ENCODE measurements around the gene PARVB. TPM values are rescaled to one million over a fixed set of nuclear protein-coding genes. Genes with fewer than 3 reads are reported as not detected.

Gene PARVB
- total RNA-seq, 2 donors from 2014 or later = 7.3 to 9.2 TPM

DNA sequence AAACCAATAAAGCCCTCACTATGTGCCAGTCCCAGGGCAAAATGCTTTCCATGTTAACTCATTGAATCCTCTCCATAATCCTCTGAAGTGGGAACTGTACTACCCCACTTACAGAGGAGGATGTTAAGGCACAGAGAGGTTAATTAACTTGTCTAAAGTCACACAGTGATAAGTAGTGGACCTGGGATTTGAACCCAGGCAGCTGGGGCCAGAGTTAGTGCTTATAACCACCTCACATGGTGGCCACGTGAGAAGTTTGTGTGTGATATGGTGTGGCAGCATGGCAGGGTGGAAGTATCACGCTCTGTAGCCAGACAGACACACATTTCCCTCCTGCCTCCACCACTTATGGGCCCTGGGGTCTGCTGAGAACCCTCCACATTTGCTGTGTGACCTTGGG is 173.2 kb downstream of the PARVB start:
- H3K27ac ChIP-seq = no peak overlapping the region
- H3K36me3 ChIP-seq (replicated peaks in 1 of 2; ENCODE audit: insufficient read depth in 1 of 2, low read depth in 2 of 2) = no peaks in the 10 kb centered on the region
- no peaks in the 10 kb centered on the region for H3K9me3 ChIP-seq
- no peak overlapping the region for H3K4me3 ChIP-seq
- no peaks in the 10 kb centered on the region for H3K27me3 ChIP-seq
- no peak for ATAC-seq
- WGBS, 2 donors = 56 to 83% methylated on average over 2 of the region's 2 CpGs
- TF ChIP-seq, protein P1, sequence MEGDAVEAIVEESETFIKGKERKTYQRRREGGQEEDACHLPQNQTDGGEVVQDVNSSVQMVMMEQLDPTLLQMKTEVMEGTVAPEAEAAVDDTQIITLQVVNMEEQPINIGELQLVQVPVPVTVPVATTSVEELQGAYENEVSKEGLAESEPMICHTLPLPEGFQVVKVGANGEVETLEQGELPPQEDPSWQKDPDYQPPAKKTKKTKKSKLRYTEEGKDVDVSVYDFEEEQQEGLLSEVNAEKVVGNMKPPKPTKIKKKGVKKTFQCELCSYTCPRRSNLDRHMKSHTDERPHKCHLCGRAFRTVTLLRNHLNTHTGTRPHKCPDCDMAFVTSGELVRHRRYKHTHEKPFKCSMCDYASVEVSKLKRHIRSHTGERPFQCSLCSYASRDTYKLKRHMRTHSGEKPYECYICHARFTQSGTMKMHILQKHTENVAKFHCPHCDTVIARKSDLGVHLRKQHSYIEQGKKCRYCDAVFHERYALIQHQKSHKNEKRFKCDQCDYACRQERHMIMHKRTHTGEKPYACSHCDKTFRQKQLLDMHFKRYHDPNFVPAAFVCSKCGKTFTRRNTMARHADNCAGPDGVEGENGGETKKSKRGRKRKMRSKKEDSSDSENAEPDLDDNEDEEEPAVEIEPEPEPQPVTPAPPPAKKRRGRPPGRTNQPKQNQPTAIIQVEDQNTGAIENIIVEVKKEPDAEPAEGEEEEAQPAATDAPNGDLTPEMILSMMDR (IDR thresholded peaks at IDR 0.05) = no peak
- no peak for TF ChIP-seq POLR2A (IDR thresholded peaks at IDR 0.05)
- no peaks in the 10 kb centered on the region for H3K4me1 ChIP-seq
- intact Hi-C loops (cut with DNase I) = no loop called here
- DNase-seq = no peak

DNA sequence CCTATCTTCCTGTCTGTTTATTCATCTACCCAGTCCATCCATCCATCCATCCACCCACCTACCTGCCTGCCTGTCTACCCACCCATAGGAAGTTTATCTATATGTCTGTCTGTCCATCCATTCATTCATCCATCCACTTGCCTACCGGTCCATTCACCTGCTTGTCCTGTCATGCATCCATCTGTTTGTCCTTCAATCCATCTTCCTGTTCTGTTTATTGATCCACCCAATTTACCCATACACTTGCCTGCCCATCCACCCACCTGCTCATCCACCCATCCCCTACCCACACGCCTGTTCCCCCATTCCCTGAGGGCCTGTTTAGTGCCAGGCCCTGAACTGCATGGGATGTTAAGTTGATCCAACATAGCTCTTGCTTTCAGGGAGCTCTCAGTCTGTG is 175.1 kb downstream of the PARVB start:
- H3K27me3 ChIP-seq = no peaks in the 10 kb centered on the region
- H3K9me3 ChIP-seq = no peaks in the 10 kb centered on the region
- WGBS, 2 donors = 43 to 57% methylated on average over 2 of the region's 2 CpGs
- no peaks in the 10 kb centered on the region for H3K36me3 ChIP-seq (replicated peaks in 1 of 2; ENCODE audit: insufficient read depth in 1 of 2, low read depth in 2 of 2)
- DNase-seq (no peak), ATAC-seq (no peak)
- H3K4me1 ChIP-seq = no peaks in the 10 kb centered on the region
- intact Hi-C loops (cut with DNase I) = no loop called here
- TF ChIP-seq POLR2A (IDR thresholded peaks at IDR 0.05) = no peak
- TF ChIP-seq, protein P1 (IDR thresholded peaks at IDR 0.05) = no peak
- H3K27ac ChIP-seq = no peak overlapping the region
- no peak overlapping the region for H3K4me3 ChIP-seq

DNA sequence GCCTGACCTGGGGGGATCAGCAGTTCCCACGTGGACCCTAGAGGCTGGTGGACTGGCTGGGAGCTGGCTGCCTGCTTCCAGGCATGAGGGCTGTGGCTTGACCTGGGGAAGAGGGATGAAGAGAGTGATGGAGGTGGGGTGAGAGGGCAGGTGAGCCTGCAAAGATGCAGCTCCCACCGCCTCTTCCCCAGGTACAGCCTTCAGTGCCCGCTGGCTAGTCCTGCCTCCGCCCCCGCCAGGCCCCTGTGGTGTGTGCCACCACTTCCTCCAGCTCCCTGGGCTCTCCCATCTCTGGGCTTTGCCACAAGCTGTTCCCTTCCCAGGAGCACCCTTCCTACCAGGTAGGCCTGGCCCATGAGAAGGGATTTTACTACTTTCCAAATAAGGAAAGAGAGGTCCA is 175.8 kb downstream of the PARVB start:
- DNase-seq (no peak), ATAC-seq (no peak)
- no peaks in the 10 kb centered on the region for H3K4me1 ChIP-seq
- TF ChIP-seq, protein P1 (IDR thresholded peaks at IDR 0.05) = no peak
- no peak for TF ChIP-seq POLR2A (IDR thresholded peaks at IDR 0.05)
- intact Hi-C loops (cut with DNase I) = no loop called here
- H3K9me3 ChIP-seq = no peaks in the 10 kb centered on the region
- WGBS, 2 donors = 46 to 70% methylated on average over 5 of the region's 5 CpGs
- no peaks in the 10 kb centered on the region for H3K36me3 ChIP-seq (replicated peaks in 1 of 2; ENCODE audit: insufficient read depth in 1 of 2, low read depth in 2 of 2)
- no peak overlapping the region for H3K4me3 ChIP-seq
- no peak overlapping the region for H3K27ac ChIP-seq
- no peaks in the 10 kb centered on the region for H3K27me3 ChIP-seq

DNA sequence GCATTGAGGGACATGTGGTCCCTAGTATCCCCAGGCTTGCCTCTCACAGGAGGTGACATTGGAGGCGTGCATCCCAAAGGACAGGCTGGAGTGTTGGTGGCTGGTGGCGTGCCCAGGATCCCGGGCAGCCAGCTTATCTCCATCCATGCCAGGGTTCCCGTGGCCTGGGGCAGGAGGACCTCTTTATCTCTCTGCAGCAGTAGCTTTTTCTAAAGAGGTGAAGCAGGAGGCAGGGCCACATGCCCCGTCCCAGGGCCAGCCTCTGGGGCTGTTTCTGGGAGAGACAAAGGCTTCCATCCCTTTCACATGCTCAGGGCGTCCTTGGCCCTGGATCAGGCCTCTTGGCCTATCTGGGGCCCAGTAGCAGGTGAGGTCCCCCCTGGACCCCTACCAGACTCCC is 176.3 kb downstream of the PARVB start:
- no peak overlapping the region for H3K4me3 ChIP-seq
- WGBS, 2 donors = 73 to 84% methylated on average over 3 to 6 of the region's 6 CpGs
- no peak overlapping the region for H3K27ac ChIP-seq
- intact Hi-C loops (cut with DNase I) = no loop called here
- no peaks in the 10 kb centered on the region for H3K27me3 ChIP-seq
- DNase-seq = no peak
- no peaks in the 10 kb centered on the region for H3K9me3 ChIP-seq
- ATAC-seq = no peak
- no peak for TF ChIP-seq POLR2A (IDR thresholded peaks at IDR 0.05)
- TF ChIP-seq, protein P1 (IDR thresholded peaks at IDR 0.05) = no peak
- no peaks in the 10 kb centered on the region for H3K36me3 ChIP-seq (replicated peaks in 1 of 2; ENCODE audit: insufficient read depth in 1 of 2, low read depth in 2 of 2)
- H3K4me1 ChIP-seq = no peaks in the 10 kb centered on the region

DNA sequence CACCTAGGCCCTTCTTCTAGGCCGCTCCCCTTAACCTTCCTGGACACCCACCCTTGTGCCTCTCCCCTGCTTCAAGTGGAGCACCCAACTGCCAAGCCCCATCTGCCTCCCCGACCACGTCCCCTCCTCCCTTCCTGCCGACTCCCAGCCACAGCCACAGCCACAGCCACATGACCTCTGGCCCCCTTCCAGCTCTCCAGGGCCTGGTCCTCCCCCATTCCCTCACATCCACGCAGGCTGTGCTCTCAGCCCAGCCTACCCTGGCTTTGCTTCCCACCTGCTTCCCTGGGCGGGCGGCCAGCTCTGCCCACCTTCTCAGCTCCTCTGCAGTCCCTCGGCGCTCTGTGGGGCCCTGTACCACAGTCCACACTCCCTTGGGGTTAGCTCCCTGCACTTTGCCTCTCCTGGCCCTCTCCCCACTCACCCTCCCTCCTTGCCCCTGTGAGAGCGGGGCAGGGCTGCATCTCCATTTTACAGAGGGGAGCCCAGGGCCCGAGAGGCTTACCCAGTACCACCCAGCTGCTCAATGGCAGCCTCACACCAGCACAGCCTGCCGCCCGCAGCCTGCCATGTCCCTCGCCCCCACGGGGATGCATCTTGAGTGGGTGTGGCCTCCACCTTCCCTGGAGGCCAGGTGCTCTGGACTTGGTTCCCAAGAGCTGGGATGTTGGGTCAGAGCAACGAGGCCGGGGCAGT is 176.9 kb downstream of the PARVB start:
- intact Hi-C loops (cut with DNase I) = no loop called here
- Histone ChIP-seq H3K27me3 (no peaks in the 10 kb centered on the region), H3K36me3 (replicated peaks in 1 of 2; ENCODE audit: insufficient read depth in 1 of 2, low read depth in 2 of 2) (no peaks in the 10 kb centered on the region), H3K27ac (no peak overlapping the region), H3K4me1 (no peaks in the 10 kb centered on the region), H3K4me3 (no peak overlapping the region), H3K9me3 (no peaks in the 10 kb centered on the region)
- ATAC-seq = no peak
- TF ChIP-seq POLR2A (IDR thresholded peaks at IDR 0.05) = no peak
- TF ChIP-seq, protein P1 (IDR thresholded peaks at IDR 0.05) = no peak
- no peak for DNase-seq
- WGBS, 2 donors = 58 to 75% methylated on average over 10 to 17 of the region's 17 CpGs

Measured in body of pancreas (tissue), 4 donors.